H1 (cell line): ENCODE results near the gene CACNA2D3. TPM values are rescaled to one million over a fixed set of nuclear protein-coding genes. Genes with fewer than 3 reads are reported as not detected.

Source experiments
- KDM5A ChIP-seq: fragments of 200-600 bp; IDR thresholded peaks from 2 replicates; pipeline ENCODE4 v1.7.1; 2012; ENCODE audit warnings: mild to moderate bottlenecking, low read length, inconsistent platforms, mixed read lengths
- NRF1 ChIP-seq: IDR thresholded peaks from 2 replicates; pipeline ENCODE4 v1.6.1; 2011; ENCODE audit warnings: mild to moderate bottlenecking, low read depth, low read length, improper control_type of control experiment
- SIX5 ChIP-seq: IDR thresholded peaks from 2 replicates; pipeline ENCODE4 v1.6.1; 2011; ENCODE audit warnings: mild to moderate bottlenecking, low read depth, low read length
- SP2 ChIP-seq: IDR thresholded peaks from 2 replicates; pipeline ENCODE4 v1.6.1; 2012; ENCODE audit warnings: mild to moderate bottlenecking, low read length, inconsistent platforms
- polyA plus RNA-seq, 7 experiments: library from polyadenylated mRNA; depleted of rRNA in 3 of 7; stranded (reverse) in 5 of 7; unstranded in 2 of 7; fragments of >200 nt in 5 of 7; fragments of 200-250 nt in 2 of 7; gene quantifications; 1 replicate in 5 of 7; 2 replicates in 1 of 7; 4 replicates in 1 of 7; pipeline versions ENCODE4 v1.2.1 to v1.2.3, GENCODE V29; 2011 to 2013; ENCODE audit warnings: missing spikeins in 2 of 7, mixed read lengths in 2 of 7
- total RNA-seq: library from RNA; stranded (reverse); fragmentation: NEBNext Ultra II Directional; extraction: Animal tissue kit (Norgen Biotek cat#: 25700); gene quantifications from 2 replicates; pipeline ENCODE4 v1.2.1, GENCODE V29; 2021
- TF ChIP-seq, protein P1 (sequence below): fragments of 300-600 bp; sonication (generic); IDR thresholded peaks from 2 replicates; pipeline ENCODE4 v1.7.1; 2012; ENCODE audit warnings: low read length, moderate library complexity, mild to moderate bottlenecking, inconsistent platforms; ENCODE audit not compliant: insufficient replicate concordance

Gene CACNA2D3
- total and polyA plus RNA-seq, 2 of the 8 experiments (the other 6 are each of a cell fraction or from before 2014, with no cell fraction given), result 1.5 to 1.8 TPM

DNA sequence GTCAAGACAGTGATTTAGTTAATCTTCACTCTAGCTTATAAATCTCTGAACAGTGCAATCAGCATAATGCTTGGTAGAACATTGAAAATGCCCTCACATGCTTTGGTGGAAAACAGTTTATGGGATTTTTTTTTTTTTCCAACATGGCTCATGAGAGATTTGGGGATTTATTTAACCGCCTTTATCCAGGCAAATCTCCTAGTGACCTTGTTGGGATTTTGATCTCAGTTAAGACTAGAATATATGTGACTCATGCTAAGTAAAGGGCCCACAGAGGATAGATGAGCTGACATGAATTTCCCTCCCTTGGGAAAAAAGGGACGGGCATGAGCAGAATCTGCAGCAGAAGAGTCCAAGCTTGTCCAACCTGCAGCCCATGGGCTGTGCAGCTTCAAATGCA, 786.8 kb downstream of the CACNA2D3 start (continued):
- no peak for TF ChIP-seq SP2
- no peak for TF ChIP-seq KDM5A
- TF ChIP-seq SIX5, result no peak
- no peak for TF ChIP-seq NRF1
- TF ChIP-seq, protein P1, sequence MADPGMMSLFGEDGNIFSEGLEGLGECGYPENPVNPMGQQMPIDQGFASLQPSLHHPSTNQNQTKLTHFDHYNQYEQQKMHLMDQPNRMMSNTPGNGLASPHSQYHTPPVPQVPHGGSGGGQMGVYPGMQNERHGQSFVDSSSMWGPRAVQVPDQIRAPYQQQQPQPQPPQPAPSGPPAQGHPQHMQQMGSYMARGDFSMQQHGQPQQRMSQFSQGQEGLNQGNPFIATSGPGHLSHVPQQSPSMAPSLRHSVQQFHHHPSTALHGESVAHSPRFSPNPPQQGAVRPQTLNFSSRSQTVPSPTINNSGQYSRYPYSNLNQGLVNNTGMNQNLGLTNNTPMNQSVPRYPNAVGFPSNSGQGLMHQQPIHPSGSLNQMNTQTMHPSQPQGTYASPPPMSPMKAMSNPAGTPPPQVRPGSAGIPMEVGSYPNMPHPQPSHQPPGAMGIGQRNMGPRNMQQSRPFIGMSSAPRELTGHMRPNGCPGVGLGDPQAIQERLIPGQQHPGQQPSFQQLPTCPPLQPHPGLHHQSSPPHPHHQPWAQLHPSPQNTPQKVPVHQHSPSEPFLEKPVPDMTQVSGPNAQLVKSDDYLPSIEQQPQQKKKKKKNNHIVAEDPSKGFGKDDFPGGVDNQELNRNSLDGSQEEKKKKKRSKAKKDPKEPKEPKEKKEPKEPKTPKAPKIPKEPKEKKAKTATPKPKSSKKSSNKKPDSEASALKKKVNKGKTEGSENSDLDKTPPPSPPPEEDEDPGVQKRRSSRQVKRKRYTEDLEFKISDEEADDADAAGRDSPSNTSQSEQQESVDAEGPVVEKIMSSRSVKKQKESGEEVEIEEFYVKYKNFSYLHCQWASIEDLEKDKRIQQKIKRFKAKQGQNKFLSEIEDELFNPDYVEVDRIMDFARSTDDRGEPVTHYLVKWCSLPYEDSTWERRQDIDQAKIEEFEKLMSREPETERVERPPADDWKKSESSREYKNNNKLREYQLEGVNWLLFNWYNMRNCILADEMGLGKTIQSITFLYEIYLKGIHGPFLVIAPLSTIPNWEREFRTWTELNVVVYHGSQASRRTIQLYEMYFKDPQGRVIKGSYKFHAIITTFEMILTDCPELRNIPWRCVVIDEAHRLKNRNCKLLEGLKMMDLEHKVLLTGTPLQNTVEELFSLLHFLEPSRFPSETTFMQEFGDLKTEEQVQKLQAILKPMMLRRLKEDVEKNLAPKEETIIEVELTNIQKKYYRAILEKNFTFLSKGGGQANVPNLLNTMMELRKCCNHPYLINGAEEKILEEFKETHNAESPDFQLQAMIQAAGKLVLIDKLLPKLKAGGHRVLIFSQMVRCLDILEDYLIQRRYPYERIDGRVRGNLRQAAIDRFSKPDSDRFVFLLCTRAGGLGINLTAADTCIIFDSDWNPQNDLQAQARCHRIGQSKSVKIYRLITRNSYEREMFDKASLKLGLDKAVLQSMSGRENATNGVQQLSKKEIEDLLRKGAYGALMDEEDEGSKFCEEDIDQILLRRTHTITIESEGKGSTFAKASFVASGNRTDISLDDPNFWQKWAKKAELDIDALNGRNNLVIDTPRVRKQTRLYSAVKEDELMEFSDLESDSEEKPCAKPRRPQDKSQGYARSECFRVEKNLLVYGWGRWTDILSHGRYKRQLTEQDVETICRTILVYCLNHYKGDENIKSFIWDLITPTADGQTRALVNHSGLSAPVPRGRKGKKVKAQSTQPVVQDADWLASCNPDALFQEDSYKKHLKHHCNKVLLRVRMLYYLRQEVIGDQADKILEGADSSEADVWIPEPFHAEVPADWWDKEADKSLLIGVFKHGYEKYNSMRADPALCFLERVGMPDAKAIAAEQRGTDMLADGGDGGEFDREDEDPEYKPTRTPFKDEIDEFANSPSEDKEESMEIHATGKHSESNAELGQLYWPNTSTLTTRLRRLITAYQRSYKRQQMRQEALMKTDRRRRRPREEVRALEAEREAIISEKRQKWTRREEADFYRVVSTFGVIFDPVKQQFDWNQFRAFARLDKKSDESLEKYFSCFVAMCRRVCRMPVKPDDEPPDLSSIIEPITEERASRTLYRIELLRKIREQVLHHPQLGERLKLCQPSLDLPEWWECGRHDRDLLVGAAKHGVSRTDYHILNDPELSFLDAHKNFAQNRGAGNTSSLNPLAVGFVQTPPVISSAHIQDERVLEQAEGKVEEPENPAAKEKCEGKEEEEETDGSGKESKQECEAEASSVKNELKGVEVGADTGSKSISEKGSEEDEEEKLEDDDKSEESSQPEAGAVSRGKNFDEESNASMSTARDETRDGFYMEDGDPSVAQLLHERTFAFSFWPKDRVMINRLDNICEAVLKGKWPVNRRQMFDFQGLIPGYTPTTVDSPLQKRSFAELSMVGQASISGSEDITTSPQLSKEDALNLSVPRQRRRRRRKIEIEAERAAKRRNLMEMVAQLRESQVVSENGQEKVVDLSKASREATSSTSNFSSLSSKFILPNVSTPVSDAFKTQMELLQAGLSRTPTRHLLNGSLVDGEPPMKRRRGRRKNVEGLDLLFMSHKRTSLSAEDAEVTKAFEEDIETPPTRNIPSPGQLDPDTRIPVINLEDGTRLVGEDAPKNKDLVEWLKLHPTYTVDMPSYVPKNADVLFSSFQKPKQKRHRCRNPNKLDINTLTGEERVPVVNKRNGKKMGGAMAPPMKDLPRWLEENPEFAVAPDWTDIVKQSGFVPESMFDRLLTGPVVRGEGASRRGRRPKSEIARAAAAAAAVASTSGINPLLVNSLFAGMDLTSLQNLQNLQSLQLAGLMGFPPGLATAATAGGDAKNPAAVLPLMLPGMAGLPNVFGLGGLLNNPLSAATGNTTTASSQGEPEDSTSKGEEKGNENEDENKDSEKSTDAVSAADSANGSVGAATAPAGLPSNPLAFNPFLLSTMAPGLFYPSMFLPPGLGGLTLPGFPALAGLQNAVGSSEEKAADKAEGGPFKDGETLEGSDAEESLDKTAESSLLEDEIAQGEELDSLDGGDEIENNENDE, result no peak
